ENCODE results near the gene CDH24. TPM values are rescaled to one million over a fixed set of nuclear protein-coding genes. Genes with fewer than 3 reads are reported as not detected.

Gene CDH24
- total and polyA plus RNA-seq, 2 of the 13 experiments (the other 11 are each of a cell fraction or from before 2014, with no cell fraction given): 0.69 to 0.99 TPM

DNA sequence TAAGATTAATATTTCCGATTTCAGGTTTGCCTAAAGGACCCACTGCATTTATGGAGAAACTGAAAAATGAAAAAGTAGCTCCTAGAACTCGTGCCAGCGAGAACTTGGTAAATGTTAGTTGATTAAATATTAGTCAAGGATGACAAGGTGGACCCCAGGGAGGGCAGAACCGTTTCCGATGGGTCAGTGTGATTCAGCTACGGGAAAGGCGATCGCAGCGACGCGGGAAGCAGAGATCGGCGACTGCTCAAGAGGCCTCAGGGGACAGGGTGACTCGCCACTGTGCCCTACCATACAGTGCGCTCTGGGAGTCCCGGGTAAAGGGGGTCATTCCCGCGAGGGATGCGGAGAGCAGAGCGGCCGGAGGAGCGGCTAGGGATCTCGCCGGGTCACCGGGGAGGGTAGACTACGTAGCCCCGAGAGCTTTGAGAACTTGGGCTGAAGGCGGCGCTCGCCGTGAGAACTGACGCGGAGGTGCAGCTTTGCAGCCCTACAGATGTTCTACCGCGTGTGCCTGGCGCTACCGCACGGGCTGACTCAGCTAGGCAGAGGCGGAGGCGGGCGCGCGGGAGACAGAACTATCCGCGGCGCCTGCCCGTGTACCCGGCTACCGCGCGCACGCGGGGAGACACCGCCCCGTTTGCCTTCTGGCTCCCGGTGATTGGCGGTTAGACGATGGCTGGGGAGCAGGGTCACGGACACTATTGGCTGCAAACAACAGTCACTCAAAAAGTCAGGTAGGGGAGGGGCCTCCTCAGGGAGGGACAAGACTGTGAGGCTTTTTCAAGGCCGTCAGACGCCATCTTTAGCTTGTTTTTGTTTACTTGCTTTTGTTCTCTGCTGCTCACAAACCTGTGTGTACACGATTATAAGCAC is 50.5 kb downstream of the CDH24 start (continued):
- TF ChIP-seq, protein P1, sequence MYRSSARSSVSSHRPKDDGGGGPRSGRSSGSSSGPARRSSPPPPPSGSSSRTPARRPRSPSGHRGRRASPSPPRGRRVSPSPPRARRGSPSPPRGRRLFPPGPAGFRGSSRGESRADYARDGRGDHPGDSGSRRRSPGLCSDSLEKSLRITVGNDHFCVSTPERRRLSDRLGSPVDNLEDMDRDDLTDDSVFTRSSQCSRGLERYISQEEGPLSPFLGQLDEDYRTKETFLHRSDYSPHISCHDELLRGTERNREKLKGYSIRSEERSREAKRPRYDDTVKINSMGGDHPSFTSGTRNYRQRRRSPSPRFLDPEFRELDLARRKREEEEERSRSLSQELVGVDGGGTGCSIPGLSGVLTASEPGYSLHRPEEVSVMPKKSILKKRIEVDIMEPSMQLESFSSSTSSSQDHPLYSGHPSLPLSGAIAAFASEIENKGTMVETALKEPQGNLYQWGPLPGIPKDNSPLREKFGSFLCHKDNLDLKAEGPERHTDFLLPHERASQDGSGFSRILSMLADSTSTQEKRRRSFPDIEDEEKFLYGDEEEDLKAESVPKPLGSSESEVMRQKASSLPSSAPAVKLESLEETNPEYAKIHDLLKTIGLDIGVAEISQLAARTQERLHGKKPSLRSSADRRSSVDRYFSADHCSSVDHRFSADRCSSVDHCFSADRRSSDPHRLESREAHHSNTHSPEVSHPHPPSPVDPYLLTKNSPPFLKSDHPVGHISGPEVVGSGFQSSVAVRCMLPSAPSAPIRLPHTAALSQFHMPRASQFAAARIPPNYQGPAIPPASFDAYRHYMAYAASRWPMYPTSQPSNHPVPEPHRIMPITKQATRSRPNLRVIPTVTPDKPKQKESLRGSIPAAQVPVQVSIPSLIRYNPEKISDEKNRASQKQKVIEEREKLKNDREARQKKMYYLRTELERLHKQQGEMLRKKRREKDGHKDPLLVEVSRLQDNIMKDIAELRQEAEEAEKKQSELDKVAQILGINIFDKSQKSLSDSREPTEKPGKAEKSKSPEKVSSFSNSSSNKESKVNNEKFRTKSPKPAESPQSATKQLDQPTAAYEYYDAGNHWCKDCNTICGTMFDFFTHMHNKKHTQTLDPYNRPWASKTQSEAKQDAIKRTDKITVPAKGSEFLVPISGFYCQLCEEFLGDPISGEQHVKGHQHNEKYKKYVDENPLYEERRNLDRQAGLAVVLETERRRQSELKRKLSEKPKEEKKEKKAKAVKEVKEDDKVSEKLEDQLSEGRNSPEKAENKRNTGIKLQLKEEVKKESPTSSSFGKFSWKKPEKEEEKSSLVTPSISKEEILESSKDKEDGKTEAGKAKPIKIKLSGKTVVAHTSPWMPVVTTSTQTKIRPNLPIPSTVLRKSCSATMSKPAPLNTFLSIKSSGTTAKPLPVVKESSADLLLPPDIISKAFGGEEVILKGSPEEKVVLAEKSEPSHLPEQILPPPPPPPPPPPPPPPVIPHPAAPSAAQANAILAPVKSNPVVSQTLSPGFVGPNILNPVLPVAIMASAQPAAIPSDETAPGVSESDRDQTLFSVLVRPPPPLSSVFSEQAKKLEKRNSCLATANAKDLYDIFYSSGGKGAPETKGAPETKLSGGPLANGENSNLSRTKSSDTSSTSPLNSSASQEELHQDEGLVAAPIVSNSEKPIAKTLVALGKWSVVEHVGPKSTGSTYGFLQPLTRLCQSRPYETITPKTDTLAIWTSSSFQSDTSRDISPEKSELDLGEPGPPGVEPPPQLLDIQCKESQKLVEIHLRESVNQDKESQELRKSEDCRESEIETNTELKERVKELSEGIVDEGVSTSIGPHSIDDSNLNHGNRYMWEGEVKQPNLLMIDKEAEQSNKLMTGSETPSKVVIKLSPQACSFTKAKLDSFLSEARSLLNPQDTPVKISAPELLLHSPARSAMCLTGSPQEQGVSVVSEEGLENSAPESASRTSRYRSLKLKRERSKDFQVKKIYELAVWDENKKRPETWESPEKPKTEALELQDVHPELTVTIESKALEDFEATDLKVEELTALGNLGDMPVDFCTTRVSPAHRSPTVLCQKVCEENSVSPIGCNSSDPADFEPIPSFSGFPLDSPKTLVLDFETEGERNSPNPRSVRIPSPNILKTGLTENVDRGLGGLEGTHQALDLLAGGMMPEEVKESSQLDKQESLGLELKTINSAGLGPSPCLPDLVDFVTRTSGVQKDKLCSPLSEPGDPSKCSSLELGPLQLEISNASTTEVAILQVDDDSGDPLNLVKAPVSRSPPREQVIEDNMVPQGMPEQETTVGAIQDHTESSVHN (CRISPR knock-in tag; IDR thresholded peaks at IDR 0.05): peak; percentile 77; the same call in 1 of the 2 replicates
- TF ChIP-seq, protein P2, sequence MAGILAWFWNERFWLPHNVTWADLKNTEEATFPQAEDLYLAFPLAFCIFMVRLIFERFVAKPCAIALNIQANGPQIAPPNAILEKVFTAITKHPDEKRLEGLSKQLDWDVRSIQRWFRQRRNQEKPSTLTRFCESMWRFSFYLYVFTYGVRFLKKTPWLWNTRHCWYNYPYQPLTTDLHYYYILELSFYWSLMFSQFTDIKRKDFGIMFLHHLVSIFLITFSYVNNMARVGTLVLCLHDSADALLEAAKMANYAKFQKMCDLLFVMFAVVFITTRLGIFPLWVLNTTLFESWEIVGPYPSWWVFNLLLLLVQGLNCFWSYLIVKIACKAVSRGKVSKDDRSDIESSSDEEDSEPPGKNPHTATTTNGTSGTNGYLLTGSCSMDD (CRISPR knock-in tag; IDR thresholded peaks at IDR 0.05): peak; percentile 90
- TF ChIP-seq THYN1 (CRISPR knock-in tag; IDR thresholded peaks at IDR 0.05; ENCODE audit: borderline replicate concordance, low read depth) (peak; percentile 97; the same call in 1 of the 2 replicates), ZMYM3 (CRISPR knock-in tag; IDR thresholded peaks at IDR 0.05) (0 out of 2 replicates have a peak, but pooled peaks have one; percentile 36), ZNF121 (CRISPR knock-in tag; IDR thresholded peaks at IDR 0.05) (peak; percentile 51), ZZZ3 (CRISPR knock-in tag; IDR thresholded peaks at IDR 0.05; ENCODE audit: borderline replicate concordance) (peak; percentile 87), ZNF644 (CRISPR knock-in tag; IDR thresholded peaks at IDR 0.05; ENCODE audit: low read depth) (peak; percentile 50), ZNF879 (CRISPR knock-in tag; IDR thresholded peaks at IDR 0.05) (peak; percentile 99), SRF (IDR thresholded peaks at IDR 0.05; ENCODE audit: low read depth, low read length) (no peak), POLR2AphosphoS2 (IDR thresholded peaks at IDR 0.05; ENCODE audit: low read depth, low read length) (0 out of 2 replicates have a peak, but pooled peaks have one; percentile 40), HCFC1 (IDR thresholded peaks at IDR 0.05; ENCODE audit: low read depth, low read length) (0 out of 2 replicates have a peak, but pooled peaks have one; percentile 10)
- TF ChIP-seq, protein P3, sequence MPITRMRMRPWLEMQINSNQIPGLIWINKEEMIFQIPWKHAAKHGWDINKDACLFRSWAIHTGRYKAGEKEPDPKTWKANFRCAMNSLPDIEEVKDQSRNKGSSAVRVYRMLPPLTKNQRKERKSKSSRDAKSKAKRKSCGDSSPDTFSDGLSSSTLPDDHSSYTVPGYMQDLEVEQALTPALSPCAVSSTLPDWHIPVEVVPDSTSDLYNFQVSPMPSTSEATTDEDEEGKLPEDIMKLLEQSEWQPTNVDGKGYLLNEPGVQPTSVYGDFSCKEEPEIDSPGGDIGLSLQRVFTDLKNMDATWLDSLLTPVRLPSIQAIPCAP (CRISPR knock-in tag; IDR thresholded peaks at IDR 0.05; ENCODE audit: low read depth): peak; percentile 90
- TF ChIP-seq, protein P4, sequence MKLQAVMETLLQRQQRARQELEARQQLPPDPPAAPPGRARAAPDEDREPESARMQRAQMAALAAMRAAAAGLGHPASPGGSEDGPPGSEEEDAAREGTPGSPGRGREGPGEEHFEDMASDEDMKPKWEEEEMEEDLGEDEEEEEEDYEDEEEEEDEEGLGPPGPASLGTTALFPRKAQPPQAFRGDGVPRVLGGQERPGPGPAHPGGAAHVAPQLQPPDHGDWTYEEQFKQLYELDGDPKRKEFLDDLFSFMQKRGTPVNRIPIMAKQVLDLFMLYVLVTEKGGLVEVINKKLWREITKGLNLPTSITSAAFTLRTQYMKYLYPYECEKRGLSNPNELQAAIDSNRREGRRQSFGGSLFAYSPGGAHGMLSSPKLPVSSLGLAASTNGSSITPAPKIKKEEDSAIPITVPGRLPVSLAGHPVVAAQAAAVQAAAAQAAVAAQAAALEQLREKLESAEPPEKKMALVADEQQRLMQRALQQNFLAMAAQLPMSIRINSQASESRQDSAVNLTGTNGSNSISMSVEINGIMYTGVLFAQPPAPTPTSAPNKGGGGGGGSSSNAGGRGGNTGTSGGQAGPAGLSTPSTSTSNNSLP (IDR thresholded peaks at IDR 0.05; ENCODE audit: low read depth, low read length): peak; percentile 52
- TF ChIP-seq, protein P5, sequence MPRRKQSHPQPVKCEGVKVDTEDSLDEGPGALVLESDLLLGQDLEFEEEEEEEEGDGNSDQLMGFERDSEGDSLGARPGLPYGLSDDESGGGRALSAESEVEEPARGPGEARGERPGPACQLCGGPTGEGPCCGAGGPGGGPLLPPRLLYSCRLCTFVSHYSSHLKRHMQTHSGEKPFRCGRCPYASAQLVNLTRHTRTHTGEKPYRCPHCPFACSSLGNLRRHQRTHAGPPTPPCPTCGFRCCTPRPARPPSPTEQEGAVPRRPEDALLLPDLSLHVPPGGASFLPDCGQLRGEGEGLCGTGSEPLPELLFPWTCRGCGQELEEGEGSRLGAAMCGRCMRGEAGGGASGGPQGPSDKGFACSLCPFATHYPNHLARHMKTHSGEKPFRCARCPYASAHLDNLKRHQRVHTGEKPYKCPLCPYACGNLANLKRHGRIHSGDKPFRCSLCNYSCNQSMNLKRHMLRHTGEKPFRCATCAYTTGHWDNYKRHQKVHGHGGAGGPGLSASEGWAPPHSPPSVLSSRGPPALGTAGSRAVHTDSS (CRISPR knock-in tag; conservative IDR thresholded peaks at IDR 0.05): 0 out of 2 replicates have a peak, but pooled peaks have one; percentile 62
